Trophoblast cell (in vitro differentiated cells and primary cell): Measurements from ENCODE around the gene RIPOR2.

Source experiments
- DNase-seq, 2 donors: peaks; one replicate each; pipeline ENCODE4 v3.0.0-alpha.2; 2016
- H2AFZ ChIP-seq: 2 replicates; pipeline ENCODE4 v1.6.1; 2013; ENCODE audit warnings: low read length, moderate library complexity, mild to moderate bottlenecking; ENCODE audit not compliant: insufficient read depth, poor library complexity
- H2AK5ac ChIP-seq: 2 replicates; pipeline ENCODE4 v1.6.1; 2013; ENCODE audit warnings: mild to moderate bottlenecking, low read length
- H2BK120ac ChIP-seq: 2 replicates; pipeline ENCODE4 v1.6.1; 2013; ENCODE audit warnings: low read length, mild to moderate bottlenecking, moderate library complexity; ENCODE audit not compliant: insufficient read depth, poor library complexity
- H2BK12ac ChIP-seq: 2 replicates; pipeline ENCODE4 v1.6.1; 2013; ENCODE audit warnings: mild to moderate bottlenecking, low read length, moderate library complexity
- H2BK5ac ChIP-seq: 2 replicates; pipeline ENCODE4 v1.6.1; 2013; ENCODE audit warnings: low read length, low read depth, moderate library complexity, mild to moderate bottlenecking; ENCODE audit not compliant: poor library complexity
- H3K14ac ChIP-seq: 2 replicates; pipeline ENCODE4 v1.6.1; 2013; ENCODE audit warnings: mild to moderate bottlenecking, low read length
- H3K18ac ChIP-seq: 2 replicates; pipeline ENCODE4 v1.6.1; 2013; ENCODE audit warnings: mild to moderate bottlenecking, low read length
- H3K23ac ChIP-seq: 2 replicates; pipeline ENCODE4 v1.6.1; 2013; ENCODE audit warnings: low read length
- H3K27ac ChIP-seq: 2 replicates; pipeline ENCODE4 v1.5.1; 2013; ENCODE audit warnings: low read depth, mild to moderate bottlenecking, inconsistent platforms, low read length, moderate library complexity
- H3K27me3 ChIP-seq: 2 replicates; pipeline ENCODE4 v1.6.1; 2013; ENCODE audit warnings: inconsistent platforms, mild to moderate bottlenecking, low read length, moderate library complexity; ENCODE audit not compliant: insufficient read depth
- H3K36me3 ChIP-seq, 2 experiments: 1 replicate in 1 of 2; 2 replicates in 1 of 2; pipeline ENCODE4 v1.6.1; 2013; ENCODE audit warnings: low read length in 2 of 2, mild to moderate bottlenecking in 2 of 2, moderate library complexity in 1 of 2; ENCODE audit not compliant: insufficient read depth in 2 of 2, control insufficient read depth in 1 of 2
- H3K4ac ChIP-seq: 2 replicates; pipeline ENCODE4 v1.6.1; 2013; ENCODE audit warnings: low read depth, mild to moderate bottlenecking, low read length, moderate library complexity
- H3K4me1 ChIP-seq, 2 experiments: 1 replicate in 1 of 2; 2 replicates in 1 of 2; pipeline ENCODE4 v1.6.1; 2013; ENCODE audit warnings: low read length in 2 of 2, mild to moderate bottlenecking in 2 of 2, moderate library complexity in 1 of 2; ENCODE audit not compliant: insufficient read depth in 2 of 2, control insufficient read depth in 1 of 2
- H3K4me2 ChIP-seq: 2 replicates; pipeline ENCODE4 v1.6.1; 2013; ENCODE audit warnings: inconsistent platforms, mild to moderate bottlenecking, low read length, moderate library complexity
- H3K4me3 ChIP-seq: 2 replicates; pipeline ENCODE4 v1.5.1; 2013; ENCODE audit warnings: mild to moderate bottlenecking, low read depth, low read length, inconsistent platforms
- H3K79me1 ChIP-seq: one replicate; pipeline ENCODE4 v1.6.1; 2013; ENCODE audit warnings: low read length
- H3K79me2 ChIP-seq: 2 replicates; pipeline ENCODE4 v1.6.1; 2013; ENCODE audit warnings: low read length, mild to moderate bottlenecking; ENCODE audit not compliant: control insufficient read depth, insufficient read depth, poor library complexity
- H3K9ac ChIP-seq: 2 replicates; pipeline ENCODE4 v1.6.1; 2013; ENCODE audit warnings: mild to moderate bottlenecking, low read length
- H3K9me3 ChIP-seq: 2 replicates; pipeline ENCODE4 v1.6.1; 2013; ENCODE audit warnings: low read depth, mild to moderate bottlenecking, control low read depth, inconsistent platforms, low read length; ENCODE audit not compliant: insufficient read depth
- H4K12ac ChIP-seq: 2 replicates; pipeline ENCODE4 v1.6.1; 2013; ENCODE audit warnings: low read depth, mild to moderate bottlenecking, low read length, moderate library complexity
- H4K8ac ChIP-seq: 2 replicates; pipeline ENCODE4 v1.6.1; 2013; ENCODE audit warnings: low read depth, mild to moderate bottlenecking, low read length, moderate library complexity
- H4K91ac ChIP-seq: one replicate; pipeline ENCODE4 v1.6.1; 2013; ENCODE audit warnings: low read depth, mild to moderate bottlenecking, low read length, moderate library complexity
- WGBS: extraction: QIAGEN DNeasy Blood & Tissue Kit; methylation state at CpG from one replicate; pipeline ENCODE4 v1.1.7; 2013; ENCODE audit warnings: missing lambda C conversion rate; ENCODE audit not compliant: insufficient read length, insufficient coverage; ENCODE audit errors: extremely low coverage; 5-methylcytosine and 5-hydroxymethylcytosine counted together

Gene RIPOR2

DNA sequence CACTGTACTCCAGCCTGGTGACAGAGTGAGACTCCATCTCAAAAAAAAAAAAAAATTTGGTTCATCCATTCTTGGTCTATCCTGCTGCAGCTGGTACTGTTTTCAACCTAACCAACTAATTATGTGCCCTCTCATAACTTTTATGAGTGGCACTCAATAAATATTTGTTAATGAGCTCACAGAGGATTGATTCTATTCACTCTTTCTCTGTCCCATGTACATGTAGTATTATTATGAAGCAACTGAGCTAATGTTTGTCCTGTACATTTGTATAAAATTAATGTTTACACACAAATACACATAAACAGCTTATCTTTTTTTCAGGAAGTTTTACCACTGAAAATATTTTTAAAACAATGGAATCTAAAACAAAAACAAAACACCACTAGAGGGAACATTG, 10.1 kb downstream of the RIPOR2 start:
- Histone ChIP-seq H3K4me2 (no peak overlapping the region), H2BK5ac (no peak overlapping the region), H3K27me3 (no peaks in the 10 kb centered on the region), H3K9ac (no peak overlapping the region), H3K4me1 (peaks cover 6 to 12% of the 10 kb centered on the region in 2 experiments), H2BK120ac (no peak overlapping the region), H4K91ac (no peak overlapping the region), H3K27ac (no peak overlapping the region), H2BK12ac (no peak overlapping the region), H3K18ac (no peak overlapping the region), H3K79me1 (peaks cover 14% of the 10 kb centered on the region), H4K12ac (no peak overlapping the region), H3K9me3 (no peaks in the 10 kb centered on the region), H3K14ac (no peak overlapping the region), H3K36me3 (no peaks in the 10 kb centered on the region), H3K79me2 (peaks cover 2% of the 10 kb centered on the region), H3K4me3 (no peak overlapping the region), H4K8ac (no peak overlapping the region), H2AFZ (no peak overlapping the region), H3K4ac (no peak overlapping the region), H3K23ac (no peak overlapping the region), H2AK5ac (no peak overlapping the region)
- no peak for DNase-seq

DNA sequence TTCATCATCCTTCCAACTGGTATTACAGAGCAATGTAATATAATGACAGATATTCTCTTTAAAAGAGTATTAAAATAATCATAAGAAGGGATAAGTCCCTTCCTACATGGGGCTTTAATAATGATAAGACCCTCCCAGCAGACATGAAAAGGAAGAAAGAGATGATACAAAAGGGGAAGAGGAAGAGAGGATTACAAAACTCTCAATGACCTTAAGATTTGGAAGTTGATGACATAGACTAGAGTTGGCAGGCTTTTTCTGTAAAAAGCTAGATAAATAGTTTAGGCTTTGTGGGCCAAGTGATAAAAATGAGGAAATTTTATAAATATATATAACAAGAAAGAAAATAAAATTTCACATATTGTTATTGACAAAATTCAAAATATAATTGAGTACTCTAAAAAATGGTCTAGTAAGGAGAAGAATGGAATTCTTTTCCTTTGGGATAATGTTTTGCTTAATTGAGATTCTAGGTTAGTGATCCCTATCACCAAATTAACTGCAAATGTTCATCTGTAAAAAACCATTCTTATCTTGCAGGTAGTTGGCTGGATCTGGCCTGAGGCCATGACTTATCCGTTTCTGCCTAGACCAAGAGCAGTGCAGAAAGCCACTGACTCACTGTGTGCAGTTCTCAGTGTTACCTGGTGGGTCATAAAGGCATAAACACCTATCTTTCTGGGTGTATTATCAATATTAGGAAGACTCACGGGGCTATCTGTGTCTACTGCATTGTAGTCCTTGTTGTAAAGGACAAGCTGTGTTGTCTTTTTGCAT, 11.0 kb downstream of the RIPOR2 start:
- H3K9me3 ChIP-seq = no peaks in the 10 kb centered on the region
- DNase-seq = peak in 1 of 2 donors; percentile 67
- H2AK5ac ChIP-seq = no peak overlapping the region
- no CpG with 5 or more reads among the region's 2 CpGs for WGBS
- H3K18ac ChIP-seq = no peak overlapping the region
- H3K9ac ChIP-seq = no peak overlapping the region
- no peaks in the 10 kb centered on the region for H3K27me3 ChIP-seq
- H3K23ac ChIP-seq = no peak overlapping the region
- no peak overlapping the region for H2BK12ac ChIP-seq
- peak overlapping the region; percentile 18 for H2BK5ac ChIP-seq
- H3K79me2 ChIP-seq = peaks cover under 1% of the 10 kb centered on the region
- H3K4me3 ChIP-seq = no peak overlapping the region
- H3K4me2 ChIP-seq = no peak overlapping the region
- no peak overlapping the region for H3K14ac ChIP-seq
- H4K8ac ChIP-seq = no peak overlapping the region
- no peak overlapping the region for H3K4ac ChIP-seq
- no peak overlapping the region for H2AFZ ChIP-seq
- peaks cover 6 to 12% of the 10 kb centered on the region in 2 experiments for H3K4me1 ChIP-seq
- no peaks in the 10 kb centered on the region for H3K36me3 ChIP-seq
- H4K12ac ChIP-seq = no peak overlapping the region
- peaks cover 11% of the 10 kb centered on the region for H3K79me1 ChIP-seq
- H2BK120ac ChIP-seq = no peak overlapping the region
- peak overlapping the region; percentile 29 for H3K27ac ChIP-seq
- H4K91ac ChIP-seq = peak overlapping the region; percentile 11

DNA sequence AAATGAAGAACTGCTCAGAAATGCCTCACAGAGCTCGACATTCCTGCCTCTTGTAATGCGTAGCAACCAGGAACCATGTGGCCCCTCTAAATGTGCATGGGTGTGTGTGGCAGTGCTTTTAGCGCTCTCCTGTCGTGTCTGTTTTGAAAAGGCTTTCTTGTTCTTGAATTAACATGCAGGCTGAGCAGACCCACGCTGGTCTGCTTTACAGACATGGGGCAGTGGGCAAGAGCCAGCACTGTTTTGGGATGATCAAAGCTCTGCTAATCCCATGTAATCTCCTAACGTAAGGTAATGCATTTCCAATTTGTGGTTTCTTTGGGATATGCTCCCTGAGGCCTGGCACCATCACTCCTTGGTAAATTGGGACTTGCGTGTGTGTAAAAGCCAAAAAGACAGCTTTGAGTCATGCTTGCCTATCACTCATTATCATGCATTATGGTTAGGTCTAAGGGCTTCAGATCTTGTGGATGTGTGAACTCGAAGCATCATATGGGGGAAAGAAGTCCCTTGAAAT, 11.8 kb downstream of the RIPOR2 start:
- Histone ChIP-seq H3K79me1 (peaks cover 7% of the 10 kb centered on the region), H4K8ac (peak overlapping the region; percentile 32), H3K9me3 (no peaks in the 10 kb centered on the region), H3K4me3 (no peak overlapping the region), H3K4me2 (peak overlapping the region; percentile 6), H3K4ac (no peak overlapping the region), H3K4me1 (peaks cover 6 to 14% of the 10 kb centered on the region in 2 experiments), H2BK5ac (peak overlapping the region; percentile 7), H3K9ac (no peak overlapping the region), H3K36me3 (no peaks in the 10 kb centered on the region), H3K79me2 (no peaks in the 10 kb centered on the region), H2AK5ac (no peak overlapping the region), H4K91ac (no peak overlapping the region), H3K27ac (peak overlapping the region; percentile 20), H4K12ac (no peak overlapping the region), H3K18ac (no peak overlapping the region), H3K23ac (no peak overlapping the region), H2BK12ac (peak overlapping the region; percentile 8), H2BK120ac (peak overlapping the region; percentile 0), H3K14ac (no peak overlapping the region), H2AFZ (no peak overlapping the region), H3K27me3 (no peaks in the 10 kb centered on the region)
- no CpG with 5 or more reads among the region's 8 CpGs for WGBS
- no peak for DNase-seq

DNA sequence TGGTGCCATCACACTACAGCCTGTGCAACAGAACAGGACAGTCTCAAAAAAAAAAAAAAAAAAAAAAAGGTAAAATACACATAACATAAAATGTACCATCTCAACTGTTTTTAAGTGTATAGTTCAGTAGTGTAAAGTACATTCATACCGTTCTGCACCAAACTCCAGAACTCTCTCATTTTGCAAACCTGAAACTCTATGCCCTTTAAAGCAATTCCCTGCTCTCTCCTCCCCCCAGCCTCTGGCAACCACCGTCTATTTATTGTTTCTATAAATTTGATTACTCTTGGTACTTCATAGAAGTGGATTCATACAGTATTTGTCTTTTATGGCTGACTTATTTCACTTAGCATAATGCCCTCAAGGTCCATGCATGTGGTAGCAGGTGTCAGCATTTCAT, 12.9 kb downstream of the RIPOR2 start:
- no peak overlapping the region for H3K4me2 ChIP-seq
- H2AK5ac ChIP-seq = no peak overlapping the region
- no peak overlapping the region for H4K91ac ChIP-seq
- no peak overlapping the region for H4K12ac ChIP-seq
- WGBS = no CpG with 5 or more reads among the region's 2 CpGs
- no peak overlapping the region for H2BK120ac ChIP-seq
- no peak overlapping the region for H3K4me3 ChIP-seq
- H3K4me1 ChIP-seq = peaks cover 6 to 18% of the 10 kb centered on the region in 2 experiments
- no peaks in the 10 kb centered on the region for H3K36me3 ChIP-seq
- H2BK5ac ChIP-seq = no peak overlapping the region
- DNase-seq = no peak
- no peaks in the 10 kb centered on the region for H3K79me2 ChIP-seq
- no peak overlapping the region for H3K23ac ChIP-seq
- H3K27me3 ChIP-seq = no peaks in the 10 kb centered on the region
- no peak overlapping the region for H3K9ac ChIP-seq
- no peak overlapping the region for H3K14ac ChIP-seq
- no peak overlapping the region for H2AFZ ChIP-seq
- no peak overlapping the region for H3K18ac ChIP-seq
- H3K4ac ChIP-seq = no peak overlapping the region
- no peak overlapping the region for H2BK12ac ChIP-seq
- peaks cover 7% of the 10 kb centered on the region for H3K79me1 ChIP-seq
- no peaks in the 10 kb centered on the region for H3K9me3 ChIP-seq
- H3K27ac ChIP-seq = no peak overlapping the region
- no peak overlapping the region for H4K8ac ChIP-seq
